Activated T-cell treated with anti-CD3 and anti-CD28 coated beads, Interleukin-2, amount 50 U/mL, for 48 hours (primary cell): ENCODE results near the gene GPR141.

ENCODE experiments used
- DNase-seq, 2 experiments: peaks; one replicate each; pipeline ENCODE4 v3.0.0-alpha.2; 2020

GPR141 gene

DNA sequence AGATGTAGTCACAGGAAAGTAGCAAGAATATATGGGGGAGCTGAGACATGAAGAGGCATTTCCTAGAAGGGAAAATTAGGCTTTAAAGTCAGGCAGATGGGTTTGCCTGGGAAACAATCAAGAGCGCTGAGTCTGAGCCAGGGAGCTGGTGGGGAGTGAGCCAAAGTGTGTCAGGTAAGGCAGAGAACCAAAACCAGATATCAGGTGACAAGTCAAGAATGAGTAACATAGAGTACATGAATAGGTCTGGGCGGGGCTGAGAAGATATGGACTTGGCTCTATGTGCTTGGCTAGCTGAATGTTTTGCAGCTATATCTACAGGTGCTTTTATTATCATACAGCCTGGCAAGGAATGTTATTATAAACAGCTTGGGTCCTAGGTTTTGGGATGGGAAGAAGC lies 49.3 kb downstream of the GPR141 start:
- DNase-seq: no peak

DNA sequence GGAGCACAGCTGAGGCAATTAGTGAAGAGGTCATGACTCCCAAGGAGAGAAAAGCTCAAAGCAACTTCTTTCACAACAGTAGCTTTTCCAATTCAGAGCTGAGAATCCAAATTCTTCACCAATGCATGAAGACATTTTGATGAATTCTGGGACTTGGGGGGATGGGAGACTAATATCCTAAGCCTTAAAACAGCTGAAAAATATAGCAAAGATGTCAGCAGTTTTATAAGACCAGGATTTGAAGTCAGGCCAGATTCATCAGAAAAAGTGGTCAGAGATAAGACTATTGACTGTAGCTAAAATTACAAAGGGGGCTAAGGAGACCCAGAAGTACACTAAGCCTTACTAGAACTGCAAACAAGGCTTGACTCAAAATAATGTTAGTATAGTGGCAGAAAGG lies 51.6 kb downstream of the GPR141 start:
- DNase-seq: no peak

DNA sequence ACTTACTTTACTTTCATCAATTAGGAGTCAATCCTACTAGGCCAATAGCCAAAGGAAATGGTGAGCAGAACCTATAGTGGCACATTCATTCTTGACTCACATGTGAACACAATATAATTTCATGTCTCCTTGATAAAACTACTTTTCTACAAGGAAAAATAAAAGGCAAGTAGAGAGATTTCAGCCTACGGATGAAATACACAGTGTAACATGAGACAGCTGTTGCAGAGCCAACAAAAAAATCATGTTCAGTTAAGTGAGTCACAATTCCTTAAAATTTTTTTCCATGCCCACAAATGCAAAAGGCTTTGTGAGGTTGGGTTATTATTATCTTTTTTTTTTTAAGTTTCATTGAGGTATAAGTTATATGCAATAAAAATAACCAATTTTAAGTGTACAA lies 54.8 kb downstream of the GPR141 start:
- no peak for DNase-seq

DNA sequence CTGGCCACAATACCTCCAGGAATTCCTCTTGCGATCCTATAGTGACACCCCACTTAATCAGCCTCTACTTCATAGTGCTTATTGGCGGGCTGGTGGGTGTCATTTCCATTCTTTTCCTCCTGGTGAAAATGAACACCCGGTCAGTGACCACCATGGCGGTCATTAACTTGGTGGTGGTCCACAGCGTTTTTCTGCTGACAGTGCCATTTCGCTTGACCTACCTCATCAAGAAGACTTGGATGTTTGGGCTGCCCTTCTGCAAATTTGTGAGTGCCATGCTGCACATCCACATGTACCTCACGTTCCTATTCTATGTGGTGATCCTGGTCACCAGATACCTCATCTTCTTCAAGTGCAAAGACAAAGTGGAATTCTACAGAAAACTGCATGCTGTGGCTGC lies 56.8 kb downstream of the GPR141 start:
- no peak for DNase-seq

DNA sequence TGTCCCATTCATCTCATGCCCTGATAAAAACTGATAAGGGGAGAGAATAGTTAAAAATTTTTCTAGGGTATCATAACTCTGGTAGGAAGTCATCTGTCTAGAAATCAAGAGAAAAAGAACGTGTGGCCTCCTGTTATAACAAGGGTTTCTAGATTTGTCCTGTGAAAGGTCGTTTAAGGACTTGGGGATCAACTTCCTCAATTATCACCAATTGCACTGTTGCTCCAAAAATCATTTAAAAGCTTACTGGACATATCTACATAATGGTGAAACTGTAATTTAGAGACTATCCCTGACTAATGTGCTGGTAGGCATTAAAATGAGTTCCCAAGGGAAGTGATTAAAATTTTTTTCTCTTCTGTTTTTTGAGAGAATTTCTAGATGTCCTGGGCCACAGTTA lies 58.2 kb downstream of the GPR141 start:
- no peak for DNase-seq

DNA sequence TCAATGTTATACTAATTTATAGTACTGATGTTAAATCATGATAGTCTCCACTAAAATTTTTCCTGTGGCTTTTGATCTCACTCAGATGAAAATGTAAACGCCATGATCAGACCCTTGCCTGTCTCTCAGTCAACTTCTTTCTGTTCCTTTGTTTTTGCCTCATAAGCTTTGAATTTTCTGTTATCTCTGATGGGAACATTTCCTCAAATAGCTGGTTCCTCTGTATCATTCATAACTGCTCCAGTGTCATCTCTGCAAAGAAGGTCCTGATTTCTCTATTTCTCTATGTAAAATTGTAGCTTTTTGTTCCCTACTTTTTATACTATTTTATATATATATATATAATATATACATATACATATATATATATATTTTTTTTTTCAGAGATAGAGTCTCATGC lies 67.5 kb downstream of the GPR141 start:
- DNase-seq: no peak

DNA sequence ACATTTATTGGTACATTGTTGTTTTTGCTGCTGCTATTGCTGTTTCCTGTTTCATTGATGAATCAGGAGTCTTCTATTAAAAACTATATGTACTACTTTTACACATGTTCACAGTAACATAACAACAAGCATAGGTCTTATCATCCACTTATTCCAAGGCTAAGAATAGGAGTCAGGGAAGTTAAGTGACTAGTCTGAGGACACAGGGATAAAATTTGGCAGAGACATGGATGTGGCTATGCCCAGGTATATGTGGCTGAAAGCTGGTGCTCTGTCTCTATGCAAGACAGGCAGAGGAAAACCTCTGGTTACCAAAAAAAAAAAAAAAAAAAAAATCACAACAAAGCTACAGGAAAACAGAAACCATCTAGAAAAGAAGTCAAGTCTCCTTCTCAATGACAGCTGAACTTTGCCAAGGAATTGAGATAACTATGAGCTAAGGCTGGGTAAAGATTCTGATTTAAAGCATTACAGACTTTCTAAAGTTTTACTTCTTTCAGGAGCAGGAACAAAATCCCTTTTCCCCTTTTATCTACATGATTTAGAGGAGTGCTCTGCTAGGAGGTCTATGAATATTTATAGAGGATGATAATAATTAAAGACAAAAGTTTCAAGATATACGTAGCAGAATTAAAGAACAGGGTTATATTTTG lies 70.0 kb downstream of the GPR141 start:
- no peak for DNase-seq

DNA sequence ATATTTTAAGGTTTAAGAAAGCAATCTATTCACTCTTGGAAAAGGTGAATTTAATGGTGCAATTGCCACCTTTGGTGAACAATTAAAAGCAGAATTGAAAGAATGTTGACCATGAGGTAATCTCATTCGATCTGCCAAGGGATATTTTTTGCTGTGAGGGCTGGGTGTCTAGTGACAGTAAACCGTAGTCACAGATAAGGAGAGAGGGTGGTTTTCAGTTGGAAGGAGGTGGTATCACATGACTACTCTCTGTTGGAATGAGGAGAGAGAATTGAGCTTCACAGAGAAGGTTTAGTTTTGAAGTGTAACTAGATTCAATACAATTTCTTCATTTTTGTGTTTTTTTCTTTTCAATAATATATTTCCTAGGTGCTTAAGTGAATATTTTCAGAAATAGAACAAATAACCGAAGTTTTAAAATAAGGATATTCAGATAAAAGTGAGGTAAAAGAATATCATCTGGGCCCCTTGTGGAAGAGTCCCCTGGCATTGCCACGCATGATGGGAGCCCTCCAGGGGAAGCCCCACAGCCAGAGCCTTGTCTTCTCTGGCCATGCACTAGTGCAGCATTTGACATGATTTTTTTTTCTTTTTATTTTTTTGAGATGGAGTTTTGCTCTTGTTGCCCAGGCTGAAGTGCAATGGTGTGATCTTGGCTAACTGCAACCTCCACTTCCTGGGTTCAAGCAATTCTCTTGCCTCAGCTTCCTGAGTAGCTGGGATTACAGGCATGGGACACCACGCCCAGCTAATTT lies 73.4 kb downstream of the GPR141 start:
- no peak for DNase-seq

DNA sequence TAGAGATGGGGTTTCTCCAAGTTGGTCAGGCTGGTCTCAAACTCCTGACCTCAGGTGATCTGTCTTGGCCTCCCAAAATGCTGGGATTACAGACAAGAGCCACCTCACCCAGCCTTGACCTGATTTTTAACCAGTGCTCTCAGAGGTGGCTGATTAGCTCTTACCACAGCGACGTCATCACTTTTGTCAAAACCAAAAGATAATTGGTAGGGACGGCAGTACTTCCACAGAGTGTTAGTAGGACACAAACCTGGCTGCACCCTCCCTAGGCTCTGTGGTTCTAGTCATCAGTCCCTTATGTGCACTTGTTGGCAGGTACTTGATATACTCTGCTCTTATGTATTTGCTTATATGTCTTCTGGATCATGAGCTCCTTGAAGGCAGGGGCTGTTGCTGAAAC lies 74.0 kb downstream of the GPR141 start:
- no peak for DNase-seq

DNA sequence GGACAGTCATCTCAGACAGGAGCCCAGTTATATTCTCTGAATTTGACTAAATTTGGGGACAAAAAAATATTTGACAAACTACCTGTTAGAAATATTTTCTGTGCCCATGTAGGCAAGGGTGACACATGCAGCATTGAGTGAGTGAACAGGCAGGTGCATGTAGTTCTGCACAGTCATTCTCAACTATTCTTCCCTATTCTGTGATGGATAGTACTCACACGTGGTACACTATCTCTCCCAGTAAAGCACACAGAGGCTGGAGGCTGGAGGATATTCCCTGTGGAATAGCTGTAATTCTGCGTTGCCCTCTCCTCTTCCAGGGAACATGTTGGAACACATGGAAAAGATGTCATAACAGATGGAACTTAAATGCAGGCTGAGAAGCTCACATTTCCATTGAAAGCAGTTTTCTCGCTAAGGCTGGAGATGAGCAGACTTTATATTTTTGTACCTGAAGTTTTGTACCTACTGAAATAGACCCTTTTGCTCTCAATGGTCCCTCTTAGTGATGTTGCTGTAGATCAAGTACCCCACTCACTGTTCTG lies 75.0 kb downstream of the GPR141 start:
- no peak for DNase-seq

DNA sequence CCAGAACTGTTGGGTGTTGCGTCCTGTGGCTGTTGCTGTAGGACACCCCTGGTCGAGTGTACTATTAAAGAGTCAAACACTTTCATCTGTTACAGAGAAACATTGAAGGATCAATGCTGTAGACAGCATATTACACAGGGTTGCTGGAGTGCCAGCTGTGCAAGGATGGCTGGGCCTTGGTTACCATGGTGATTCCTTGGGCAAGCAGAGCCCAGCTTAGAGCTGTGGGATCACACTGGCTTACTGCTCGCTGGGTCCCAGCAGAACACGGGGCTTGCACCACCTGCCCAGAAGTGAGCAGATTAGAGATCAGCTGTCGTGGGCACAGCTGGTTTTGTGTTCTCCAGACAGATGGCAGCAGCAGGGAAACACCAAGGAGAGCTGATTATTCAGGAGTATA lies 76.0 kb downstream of the GPR141 start:
- DNase-seq: no peak

DNA sequence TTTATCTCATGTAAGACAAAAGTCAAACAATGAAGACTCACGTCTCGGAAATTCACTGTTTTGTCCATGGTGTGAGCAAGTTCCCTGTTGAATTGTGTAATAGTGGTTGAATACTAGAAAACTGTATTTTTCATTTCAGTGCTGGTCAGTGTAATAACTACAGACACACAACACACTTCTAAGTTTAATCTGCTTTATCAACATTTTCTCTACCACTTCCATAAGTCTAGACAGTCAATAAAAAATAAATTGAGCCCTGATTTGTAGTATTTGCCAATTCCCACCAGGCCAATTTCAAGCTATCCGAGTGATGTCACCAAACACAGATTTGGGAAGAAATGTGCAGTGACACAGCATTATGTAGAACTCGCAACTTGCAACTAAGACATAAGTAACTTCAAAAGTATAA lies 81.9 kb downstream of the GPR141 start:
- DNase-seq: no peak

DNA sequence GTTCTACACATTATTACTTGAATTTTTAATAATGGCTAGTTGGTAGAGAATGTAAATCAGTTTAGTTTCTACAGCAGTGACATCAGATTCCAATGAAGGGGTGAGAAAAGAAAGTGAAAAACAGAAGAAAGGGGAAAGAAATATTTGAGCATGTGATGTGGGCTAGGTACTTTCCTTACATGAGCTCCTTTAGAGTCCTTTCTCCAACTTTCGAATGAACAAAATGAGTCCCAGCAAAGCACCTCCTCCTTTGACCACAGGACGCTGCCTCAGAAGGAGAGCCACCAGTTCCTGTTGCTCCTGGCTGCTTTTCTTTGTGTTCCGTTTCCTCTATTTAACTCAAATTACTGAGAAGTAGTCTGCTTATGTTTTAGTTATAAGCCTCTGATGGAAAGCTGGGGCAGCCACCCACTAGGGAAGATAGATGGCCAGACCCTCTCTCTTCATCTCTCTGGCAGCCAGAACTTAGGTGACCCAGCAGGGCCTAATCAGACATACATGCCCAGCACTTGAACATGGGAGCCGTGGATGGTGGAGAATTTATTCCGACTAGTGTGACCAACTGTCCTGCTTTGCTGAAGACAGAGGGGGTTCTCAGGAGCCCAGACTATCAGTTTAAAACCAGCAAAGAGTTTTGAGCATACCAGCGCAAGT lies 82.4 kb downstream of the GPR141 start:
- DNase-seq: no peak

DNA sequence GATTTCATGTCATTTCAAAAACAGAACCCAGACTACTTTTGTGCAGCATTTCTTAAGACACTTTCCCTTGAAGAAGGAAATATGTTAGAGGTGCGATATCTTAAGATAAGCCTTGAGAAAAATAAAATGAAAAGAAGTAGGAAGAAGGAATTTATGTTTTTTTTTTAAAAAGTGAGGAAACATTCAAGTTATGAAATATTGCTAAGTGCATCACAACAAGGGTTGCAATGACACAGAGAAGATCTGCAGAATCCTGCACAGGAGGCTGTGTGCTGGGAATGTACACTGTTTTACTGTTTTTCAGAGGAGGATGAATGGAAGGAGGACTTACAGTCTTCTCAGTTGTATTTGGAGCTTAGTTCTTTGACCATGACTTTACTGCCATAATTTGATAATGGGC lies 85.0 kb downstream of the GPR141 start:
- DNase-seq: no peak

DNA sequence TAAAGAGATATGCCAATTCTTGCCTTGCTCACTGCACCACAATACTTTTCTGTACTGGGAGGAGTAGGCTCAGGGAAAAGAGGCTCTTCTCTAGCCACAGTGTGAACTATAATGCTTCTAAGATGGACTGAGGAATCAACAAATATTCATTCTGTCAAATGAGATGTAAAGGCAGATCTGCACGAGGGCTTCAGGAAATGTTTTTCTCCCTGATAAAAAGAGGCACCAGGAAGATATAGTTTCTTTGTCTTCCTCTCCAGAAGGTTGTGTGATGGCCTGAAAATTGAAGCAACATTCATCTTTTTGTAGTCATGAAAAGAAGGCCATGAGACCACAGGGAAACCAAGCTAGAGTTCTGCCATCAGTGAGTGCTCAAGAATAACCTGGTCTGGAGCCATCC lies 85.7 kb downstream of the GPR141 start:
- DNase-seq: no peak

DNA sequence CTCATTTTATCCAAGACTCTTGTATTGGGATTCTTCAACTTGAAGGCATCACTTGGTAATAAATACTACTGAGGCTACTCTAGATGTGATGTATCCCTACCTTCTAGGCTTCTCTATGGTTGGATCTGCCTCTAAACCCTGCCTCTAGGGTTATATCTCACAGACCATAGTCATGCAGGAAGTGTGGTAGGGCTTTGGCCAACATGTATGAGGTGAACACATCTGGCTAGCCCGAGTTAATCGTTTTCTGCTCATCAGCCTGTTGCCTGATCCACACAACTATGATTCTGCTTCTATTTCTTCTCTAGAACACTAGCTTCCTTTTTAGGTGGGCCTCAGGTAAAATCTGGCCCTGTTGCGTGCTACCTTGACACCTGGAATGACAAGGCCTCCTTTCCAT lies 86.2 kb downstream of the GPR141 start:
- DNase-seq: no peak

DNA sequence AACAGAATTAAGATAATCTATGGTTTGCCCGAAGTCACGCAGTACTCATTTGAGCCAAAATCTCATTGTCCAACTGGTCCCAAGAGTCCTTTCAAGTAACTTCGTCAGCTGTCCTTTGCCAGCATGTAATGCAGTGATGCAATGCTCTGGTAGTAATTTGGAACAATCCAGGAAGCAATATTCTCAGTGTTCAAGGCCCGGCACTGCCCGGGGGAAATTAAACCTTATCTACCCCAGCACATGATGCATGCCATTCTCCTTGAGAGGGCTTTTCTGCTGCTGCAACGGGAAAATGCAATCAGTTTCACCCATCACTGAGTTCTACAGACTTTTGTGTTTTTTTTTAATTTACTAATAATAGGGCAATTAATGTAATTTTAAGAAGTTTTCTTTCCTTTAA lies 87.3 kb downstream of the GPR141 start:
- no peak for DNase-seq

DNA sequence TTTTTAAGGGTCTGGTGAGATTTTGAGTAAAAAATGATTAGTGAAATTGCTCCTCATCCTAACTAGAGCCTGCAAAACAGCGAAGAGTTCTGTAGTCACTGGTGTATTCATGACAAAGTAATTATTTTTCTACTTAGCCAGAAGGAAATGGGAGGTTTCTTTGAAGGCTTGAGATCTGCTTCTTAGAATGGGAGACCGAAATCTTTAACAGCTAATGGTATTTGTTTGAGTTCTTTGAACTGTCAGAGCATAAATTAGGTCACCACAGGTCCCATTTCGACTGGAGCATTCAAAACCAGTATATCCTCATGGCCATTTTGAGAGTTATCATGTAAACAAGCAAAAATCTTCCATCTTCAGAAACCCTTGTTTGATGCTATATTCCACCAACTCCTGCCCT lies 87.8 kb downstream of the GPR141 start:
- no peak for DNase-seq

DNA sequence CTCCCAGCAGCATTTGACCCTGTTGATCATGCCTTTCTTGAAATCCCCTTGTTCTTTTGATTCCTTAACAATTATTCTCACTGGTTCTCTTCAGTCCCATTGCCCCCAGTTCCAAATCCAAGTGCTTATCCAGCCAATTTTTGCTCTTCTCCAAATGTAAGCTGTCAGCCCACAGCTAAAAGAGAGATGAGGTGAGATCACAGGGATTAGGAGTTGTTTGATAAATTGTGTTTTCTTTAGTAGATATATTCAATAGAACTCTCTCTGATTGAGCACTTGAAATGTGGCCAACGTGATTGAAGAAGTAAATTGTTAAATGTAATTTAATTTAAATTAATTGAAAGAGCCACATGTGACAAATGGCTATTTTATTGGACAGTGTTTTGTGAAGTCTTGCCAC lies 88.2 kb downstream of the GPR141 start:
- DNase-seq: no peak

DNA sequence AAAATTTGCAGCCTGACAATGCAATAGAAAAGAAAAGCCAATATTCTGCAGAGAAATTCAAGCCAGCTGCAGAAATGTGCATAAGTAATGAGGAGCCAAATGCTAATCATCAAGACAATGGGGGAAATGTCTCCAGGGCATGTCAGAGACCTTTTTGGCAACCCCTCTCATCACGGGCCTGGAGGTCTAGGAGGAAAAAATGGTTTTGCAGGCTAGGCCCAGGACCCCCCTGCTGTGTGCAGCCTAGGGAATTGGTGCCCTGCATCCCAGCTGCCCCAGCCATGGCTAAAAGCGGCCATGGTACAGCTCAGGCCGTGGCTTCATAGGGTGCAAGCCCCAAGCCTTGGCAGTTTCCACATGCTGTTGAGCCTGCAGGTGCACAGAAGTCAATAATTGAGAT lies 92.4 kb downstream of the GPR141 start:
- DNase-seq: no peak

DNA sequence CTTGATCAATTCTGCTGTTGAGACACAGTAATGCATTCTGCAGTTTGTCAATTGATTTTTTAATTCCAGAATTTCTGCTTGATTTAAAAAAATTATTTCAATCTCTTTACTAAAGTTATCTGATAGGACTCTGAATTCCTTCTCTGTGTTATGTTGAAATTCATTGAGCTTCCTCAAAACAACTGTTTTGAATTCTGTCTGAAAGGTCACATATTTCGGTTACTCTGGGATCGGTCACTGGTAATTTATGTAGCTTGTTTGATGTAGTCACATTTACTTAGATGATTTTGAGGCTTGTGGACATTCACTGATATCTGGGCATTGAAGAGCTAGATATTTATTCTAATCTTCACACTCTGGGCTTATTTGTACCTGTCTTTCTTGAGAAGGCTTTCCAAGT lies 97.6 kb downstream of the GPR141 start:
- DNase-seq: no peak

DNA sequence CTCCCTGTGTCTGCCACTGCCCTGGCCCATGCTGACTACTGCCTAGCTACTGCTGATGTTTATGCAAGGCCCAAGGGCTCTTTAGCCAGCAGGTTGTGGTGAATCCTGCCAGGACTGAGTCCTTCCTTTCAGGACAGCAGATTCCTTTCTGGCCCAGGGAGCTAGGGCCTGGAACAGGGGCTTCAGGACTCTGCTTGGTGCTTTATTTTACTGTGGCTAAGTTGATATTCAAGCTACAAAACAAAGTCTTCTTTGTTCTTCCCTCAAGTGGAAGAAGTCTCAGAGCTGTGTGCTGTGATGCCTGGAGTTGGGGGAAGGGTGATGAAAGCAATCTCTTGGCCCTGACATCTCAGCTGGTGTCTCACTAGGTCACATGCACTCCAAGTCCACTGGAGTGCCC lies 98.6 kb downstream of the GPR141 start:
- no peak for DNase-seq

DNA sequence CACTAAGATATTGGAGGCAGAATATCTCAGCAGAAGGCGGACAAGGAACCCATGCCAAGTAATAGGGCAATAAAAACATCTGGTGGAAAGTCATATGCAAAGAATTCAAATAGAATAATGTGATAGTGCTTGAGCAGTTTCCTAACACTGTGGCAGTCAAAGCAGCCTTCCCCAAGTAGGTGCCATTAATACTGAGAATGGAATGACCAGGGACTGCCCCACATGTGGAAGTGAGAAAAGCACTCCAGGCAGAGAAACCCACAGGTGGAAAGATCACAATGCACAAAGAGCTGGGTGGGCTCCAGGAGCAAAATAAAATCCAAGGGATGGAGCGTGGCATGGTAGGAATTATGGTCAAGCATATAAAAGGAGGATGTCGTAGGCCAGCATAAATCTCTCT lies 100.4 kb downstream of the GPR141 start:
- no peak for DNase-seq
